ENCODE data around the gene SLX4IP. TPM values are rescaled to one million over a fixed set of nuclear protein-coding genes. Genes with fewer than 3 reads are reported as not detected.

SLX4IP gene
- total RNA-seq, 5 donors from 2014 or later (not counting 1 experiment from before 2014, with no cell fraction given), result 4.2 to 5.9 (median 5.2) TPM

- Histone ChIP-seq H3K4me1 (ENCODE audit: control insufficient read depth in 1 of 2, extremely low read depth in 1 of 2, insufficient read depth in 2 of 2, low read length in 2 of 2) (no peaks in the 10 kb centered on the region), H3K36me3 (ENCODE audit: control insufficient read depth in 2 of 2, extremely low read depth in 1 of 2, insufficient read depth in 1 of 2, low read length in 1 of 2) (no peaks in the 10 kb centered on the region), H3K4me3 (ENCODE audit: control insufficient read depth in 1 of 2, extremely low read depth in 1 of 2, low read length in 1 of 2) (no peak overlapping the region), H3K27ac (ENCODE audit: low read length) (no peak overlapping the region), H3K27me3 (replicated peaks in 1 of 2; ENCODE audit: control insufficient read depth in 2 of 2, extremely low read depth in 1 of 2, insufficient read depth in 2 of 2, low read length in 1 of 2) (no peaks in the 10 kb centered on the region), H3K9me3 (no peaks in the 10 kb centered on the region)
- Mint-ChIP-seq H3K27ac (no peak overlapping the region), H3K36me3 (peaks cover 6% of the 10 kb centered on the region), H3K9me3 (no peaks in the 10 kb centered on the region), H3K27me3 (no peaks in the 10 kb centered on the region), H3K4me1 (peaks cover 0 to 6% (median 0%) of the 10 kb centered on the region in 3 donors), H3K4me3 (no peak overlapping the region)
- POLR2A ChIA-PET, result no interaction called here
- no peak for DNase-seq
- 100% methylated on average over 1 of the region's 1 CpG for WGBS (ENCODE audit: insufficient coverage)
- no peak for ATAC-seq (replicated peaks in 1 of 4)
- CTCF ChIA-PET, result interaction anchor here in 1 of 2 donors (0.5 kb wide), 1 partner anchor 38 kb away, joined by 3 read pairs; no protein-coding TSS in a partner anchor
Measured at GRCh38 chr20:10590950-10591671, 156.0 kb downstream of the SLX4IP start.

GRCh38 chr20:10591946-10592521 lies 156.9 kb downstream of the SLX4IP start:
- WGBS (ENCODE audit: insufficient coverage), result 83% methylated on average over 1 of the region's 2 CpGs
- Mint-ChIP-seq H3K4me1 (peaks cover 0 to 6% (median 0%) of the 10 kb centered on the region in 3 donors), H3K4me3 (no peak overlapping the region), H3K36me3 (peaks cover 9% of the 10 kb centered on the region), H3K27ac (no peak overlapping the region), H3K27me3 (no peaks in the 10 kb centered on the region), H3K9me3 (no peaks in the 10 kb centered on the region)
- Histone ChIP-seq H3K9me3 (no peaks in the 10 kb centered on the region), H3K4me3 (ENCODE audit: control insufficient read depth in 1 of 2, extremely low read depth in 1 of 2, low read length in 1 of 2) (no peak overlapping the region), H3K36me3 (ENCODE audit: control insufficient read depth in 2 of 2, extremely low read depth in 1 of 2, insufficient read depth in 1 of 2, low read length in 1 of 2) (no peaks in the 10 kb centered on the region), H3K27me3 (replicated peaks in 1 of 2; ENCODE audit: control insufficient read depth in 2 of 2, extremely low read depth in 1 of 2, insufficient read depth in 2 of 2, low read length in 1 of 2) (no peaks in the 10 kb centered on the region), H3K27ac (ENCODE audit: low read length) (no peak overlapping the region), H3K4me1 (ENCODE audit: control insufficient read depth in 1 of 2, extremely low read depth in 1 of 2, insufficient read depth in 2 of 2, low read length in 2 of 2) (no peaks in the 10 kb centered on the region)
- POLR2A ChIA-PET, result interaction anchor here in 1 of 2 donors (0.6 kb wide), 1 partner anchor 17 kb away, joined by 3 read pairs; no protein-coding TSS in a partner anchor
- no peak for ATAC-seq (replicated peaks in 1 of 4)
- CTCF ChIA-PET, result interaction anchor here (0.5 to 0.6 kb wide), 2 partner anchors 38 to 39 kb away, joined by 3 to 6 read pairs; no protein-coding TSS in a partner anchor
- DNase-seq, result no peak

GRCh38 chr20:10594296-10594868 lies 159.3 kb downstream of the SLX4IP start:
- no peaks in the 10 kb centered on the region for H3K9me3 ChIP-seq
- Mint-ChIP-seq H3K9me3 (no peaks in the 10 kb centered on the region), H3K27ac (no peak overlapping the region), H3K36me3 (peaks cover 24% of the 10 kb centered on the region), H3K4me3 (no peak overlapping the region), H3K27me3 (no peaks in the 10 kb centered on the region), H3K4me1 (peaks cover 0 to 6% (median 0%) of the 10 kb centered on the region in 3 donors)
- peaks cover 0 to 4% of the 10 kb centered on the region in 2 donors for H3K36me3 ChIP-seq (ENCODE audit: control insufficient read depth in 2 of 2, extremely low read depth in 1 of 2, insufficient read depth in 1 of 2, low read length in 1 of 2)
- WGBS (ENCODE audit: insufficient coverage), result no CpG with 5 or more reads among the region's 7 CpGs
- ChIA-PET POLR2A (no interaction called here), CTCF (no interaction called here)
- H3K4me3 ChIP-seq (ENCODE audit: control insufficient read depth in 1 of 2, extremely low read depth in 1 of 2, low read length in 1 of 2), result no peak overlapping the region
- H3K27me3 ChIP-seq (replicated peaks in 1 of 2; ENCODE audit: control insufficient read depth in 2 of 2, extremely low read depth in 1 of 2, insufficient read depth in 2 of 2, low read length in 1 of 2), result no peaks in the 10 kb centered on the region
- no peaks in the 10 kb centered on the region for H3K4me1 ChIP-seq (ENCODE audit: control insufficient read depth in 1 of 2, extremely low read depth in 1 of 2, insufficient read depth in 2 of 2, low read length in 2 of 2)
- ATAC-seq (replicated peaks in 1 of 4) (no peak), DNase-seq (no peak)
- no peak overlapping the region for H3K27ac ChIP-seq (ENCODE audit: low read length)

GRCh38 chr20:10595266-10595665 lies 160.2 kb downstream of the SLX4IP start:
- Mint-ChIP-seq H3K4me3 (no peak overlapping the region), H3K27ac (no peak overlapping the region), H3K27me3 (no peaks in the 10 kb centered on the region), H3K9me3 (no peaks in the 10 kb centered on the region), H3K4me1 (peaks cover 0 to 6% (median 0%) of the 10 kb centered on the region in 3 donors), H3K36me3 (peaks cover 29% of the 10 kb centered on the region)
- ChIA-PET CTCF (no interaction called here), POLR2A (no interaction called here)
- Histone ChIP-seq H3K27ac (ENCODE audit: low read length) (no peak overlapping the region), H3K27me3 (replicated peaks in 1 of 2; ENCODE audit: control insufficient read depth in 2 of 2, extremely low read depth in 1 of 2, insufficient read depth in 2 of 2, low read length in 1 of 2) (no peaks in the 10 kb centered on the region), H3K9me3 (no peaks in the 10 kb centered on the region), H3K4me3 (ENCODE audit: control insufficient read depth in 1 of 2, extremely low read depth in 1 of 2, low read length in 1 of 2) (no peak overlapping the region), H3K4me1 (ENCODE audit: control insufficient read depth in 1 of 2, extremely low read depth in 1 of 2, insufficient read depth in 2 of 2, low read length in 2 of 2) (no peaks in the 10 kb centered on the region), H3K36me3 (ENCODE audit: control insufficient read depth in 2 of 2, extremely low read depth in 1 of 2, insufficient read depth in 1 of 2, low read length in 1 of 2) (peaks cover 0 to 4% of the 10 kb centered on the region in 2 donors)
- 86% methylated on average over 2 of the region's 2 CpGs for WGBS (ENCODE audit: insufficient coverage)
- DNase-seq, result no peak
- ATAC-seq (replicated peaks in 1 of 4), result no peak

GRCh38 chr20:10595985-10596384 lies 160.9 kb downstream of the SLX4IP start:
- peaks cover 0 to 2% (median 0%) of the 10 kb centered on the region in 3 donors for H3K4me1 Mint-ChIP-seq
- no peaks in the 10 kb centered on the region for H3K9me3 Mint-ChIP-seq
- Histone ChIP-seq H3K36me3 (ENCODE audit: control insufficient read depth in 2 of 2, extremely low read depth in 1 of 2, insufficient read depth in 1 of 2, low read length in 1 of 2) (peaks cover 0 to 4% of the 10 kb centered on the region in 2 donors), H3K4me1 (ENCODE audit: control insufficient read depth in 1 of 2, extremely low read depth in 1 of 2, insufficient read depth in 2 of 2, low read length in 2 of 2) (no peaks in the 10 kb centered on the region), H3K27me3 (replicated peaks in 1 of 2; ENCODE audit: control insufficient read depth in 2 of 2, extremely low read depth in 1 of 2, insufficient read depth in 2 of 2, low read length in 1 of 2) (no peaks in the 10 kb centered on the region), H3K9me3 (no peaks in the 10 kb centered on the region), H3K4me3 (ENCODE audit: control insufficient read depth in 1 of 2, extremely low read depth in 1 of 2, low read length in 1 of 2) (no peak overlapping the region), H3K27ac (ENCODE audit: low read length) (no peak overlapping the region)
- H3K27ac Mint-ChIP-seq, result no peak overlapping the region
- WGBS (ENCODE audit: insufficient coverage), result 76% methylated on average over 2 of the region's 3 CpGs
- H3K27me3 Mint-ChIP-seq, result no peaks in the 10 kb centered on the region
- ATAC-seq (replicated peaks in 1 of 4) (no peak), DNase-seq (no peak)
- ChIA-PET POLR2A (no interaction called here), CTCF (no interaction called here)
- no peak overlapping the region for H3K4me3 Mint-ChIP-seq
- peaks cover 35% of the 10 kb centered on the region for H3K36me3 Mint-ChIP-seq

GRCh38 chr20:10596710-10597121 lies 161.6 kb downstream of the SLX4IP start:
- Histone ChIP-seq H3K27me3 (replicated peaks in 1 of 2; ENCODE audit: control insufficient read depth in 2 of 2, extremely low read depth in 1 of 2, insufficient read depth in 2 of 2, low read length in 1 of 2) (no peaks in the 10 kb centered on the region), H3K36me3 (ENCODE audit: control insufficient read depth in 2 of 2, extremely low read depth in 1 of 2, insufficient read depth in 1 of 2, low read length in 1 of 2) (peaks cover 0 to 5% of the 10 kb centered on the region in 2 donors), H3K9me3 (no peaks in the 10 kb centered on the region), H3K27ac (ENCODE audit: low read length) (no peak overlapping the region), H3K4me1 (ENCODE audit: control insufficient read depth in 1 of 2, extremely low read depth in 1 of 2, insufficient read depth in 2 of 2, low read length in 2 of 2) (no peaks in the 10 kb centered on the region), H3K4me3 (ENCODE audit: control insufficient read depth in 1 of 2, extremely low read depth in 1 of 2, low read length in 1 of 2) (no peak overlapping the region)
- 100% methylated on average over 3 of the region's 4 CpGs for WGBS (ENCODE audit: insufficient coverage)
- POLR2A ChIA-PET, result interaction anchor here in 1 of 2 donors (0.6 kb wide), 1 partner anchor 12 kb away, joined by 3 read pairs; no protein-coding TSS in a partner anchor
- no peak for DNase-seq
- no peaks in the 10 kb centered on the region for H3K4me1 Mint-ChIP-seq
- no peak overlapping the region for H3K27ac Mint-ChIP-seq
- no peak overlapping the region for H3K4me3 Mint-ChIP-seq
- CTCF ChIA-PET, result no interaction called here
- ATAC-seq (replicated peaks in 1 of 4), result no peak
- no peaks in the 10 kb centered on the region for H3K9me3 Mint-ChIP-seq
- peaks cover 40% of the 10 kb centered on the region for H3K36me3 Mint-ChIP-seq
- no peaks in the 10 kb centered on the region for H3K27me3 Mint-ChIP-seq
